GM18502 (cell line): ENCODE data around the gene MYO1D.

Experiments
- ATAC-seq: cut with Tn5 transposase; IDR thresholded peaks from one replicate; pipeline ENCODE4 v1.9.1; 2021; ENCODE audit warnings: mild to moderate bottlenecking; ENCODE audit not compliant: unreplicated experiment, poor library complexity

MYO1D gene

DNA sequence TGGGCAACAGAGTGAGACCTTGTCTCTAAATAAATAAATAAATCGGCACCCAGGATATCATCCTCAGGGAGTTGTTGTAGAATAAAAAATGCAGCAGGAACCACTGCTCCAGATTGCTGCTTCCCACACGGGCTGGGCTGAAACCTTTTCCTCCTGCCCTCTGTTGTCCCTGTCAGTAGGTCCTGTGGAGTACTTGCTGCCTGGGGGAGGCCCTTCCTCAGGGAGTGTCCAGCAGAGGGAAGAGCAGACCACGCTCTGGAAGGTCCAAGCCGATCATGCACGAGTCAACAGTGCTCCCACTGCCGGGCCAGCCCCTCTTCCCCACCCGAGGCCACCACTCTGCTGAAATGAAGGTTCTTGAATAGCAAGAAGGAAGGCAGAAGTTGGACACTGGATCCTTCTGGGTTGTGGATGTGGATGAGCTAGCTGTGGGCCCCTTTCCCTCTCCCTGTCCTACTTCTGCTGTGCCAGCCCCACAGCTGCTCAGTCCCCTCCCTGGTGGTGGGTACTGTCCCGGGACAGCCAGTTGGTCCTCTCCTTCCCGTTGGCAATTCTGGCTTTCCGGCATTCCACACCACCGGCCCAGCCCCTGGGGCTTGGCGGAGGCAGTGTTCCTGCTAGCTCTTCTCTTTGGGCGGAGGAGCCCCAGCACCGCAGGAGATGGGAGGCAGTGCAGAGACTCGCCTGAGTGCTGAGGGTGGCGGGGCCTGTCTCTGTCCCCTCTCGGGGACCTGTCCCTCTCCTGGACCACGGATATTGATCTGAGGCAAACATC is 379.3 kb downstream of the MYO1D start:
- ATAC-seq = no peak

DNA sequence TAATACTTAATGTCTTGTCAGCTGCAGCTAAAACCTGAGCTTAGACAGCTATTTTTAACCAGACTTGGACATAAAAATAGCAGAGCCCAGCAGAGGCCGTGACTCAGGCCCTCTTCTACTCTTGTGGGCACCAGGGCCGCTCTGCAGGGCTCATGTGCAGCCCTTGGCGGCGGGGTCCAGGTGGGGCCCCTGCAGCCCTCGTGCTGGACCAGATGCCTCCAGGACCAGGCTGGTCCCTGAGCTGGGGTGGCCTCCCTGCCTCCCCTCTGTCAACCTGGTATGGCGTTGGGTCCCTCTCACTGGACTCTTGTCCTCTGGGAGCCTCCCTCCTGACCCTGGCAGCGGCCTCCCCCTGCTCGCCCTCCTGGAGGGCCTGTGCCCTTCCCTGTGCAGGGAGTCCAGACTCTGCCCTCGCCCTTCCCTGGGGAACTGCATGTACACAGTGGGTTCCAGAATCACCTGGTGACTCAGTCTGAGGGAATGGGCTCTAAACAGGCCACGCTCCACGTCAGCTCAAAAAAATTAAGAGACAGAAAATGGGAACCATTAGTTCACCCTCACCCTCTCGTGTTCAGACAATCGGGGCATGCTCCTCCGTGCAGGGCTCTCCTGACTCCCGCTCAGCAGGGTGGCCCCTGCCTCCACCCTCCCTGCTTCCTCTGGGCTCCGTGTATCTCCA is 380.4 kb downstream of the MYO1D start:
- no peak for ATAC-seq

DNA sequence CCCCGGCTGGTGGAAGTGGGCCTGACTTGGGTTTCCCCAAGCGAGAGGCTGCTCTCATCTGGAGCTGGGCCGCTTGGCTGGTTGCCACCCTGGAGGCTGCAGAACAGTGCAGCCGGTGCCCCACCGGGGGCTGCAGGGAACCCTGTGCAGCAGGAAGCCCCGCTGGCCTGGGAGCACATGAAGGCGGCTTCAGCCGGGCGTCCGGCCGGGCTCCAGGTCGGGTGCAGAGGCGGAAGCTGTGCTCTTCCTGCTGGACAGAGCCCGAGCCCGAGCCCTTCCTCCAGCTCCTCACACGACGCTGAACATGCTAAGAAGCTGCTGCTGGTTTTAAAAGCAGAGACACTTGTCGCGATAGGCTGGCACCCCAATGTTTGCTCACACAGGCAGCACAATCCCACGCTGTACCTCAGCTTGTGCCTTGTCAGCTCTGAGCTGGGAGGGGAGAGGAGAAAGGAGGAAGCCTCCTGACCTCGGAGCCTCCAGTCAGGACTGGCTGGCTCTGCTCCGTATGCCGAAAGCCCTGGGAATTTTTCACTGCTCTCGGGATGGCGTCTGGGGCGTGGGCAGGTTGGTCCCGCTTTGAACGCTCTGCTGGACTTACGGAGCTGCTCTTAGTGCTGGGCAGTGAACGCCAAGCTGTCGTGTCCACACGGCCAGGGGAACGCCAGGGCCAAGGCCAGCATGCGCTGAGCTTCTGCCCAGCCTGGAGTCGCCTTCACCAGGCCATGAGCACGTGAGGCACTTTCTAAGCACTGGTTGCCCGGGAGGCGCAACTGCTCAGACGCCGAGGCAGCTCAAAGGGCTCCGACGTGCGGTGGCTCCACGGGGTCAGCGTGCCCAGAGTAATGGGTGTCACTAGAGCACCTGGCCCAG is 381.3 kb downstream of the MYO1D start:
- no peak for ATAC-seq

DNA sequence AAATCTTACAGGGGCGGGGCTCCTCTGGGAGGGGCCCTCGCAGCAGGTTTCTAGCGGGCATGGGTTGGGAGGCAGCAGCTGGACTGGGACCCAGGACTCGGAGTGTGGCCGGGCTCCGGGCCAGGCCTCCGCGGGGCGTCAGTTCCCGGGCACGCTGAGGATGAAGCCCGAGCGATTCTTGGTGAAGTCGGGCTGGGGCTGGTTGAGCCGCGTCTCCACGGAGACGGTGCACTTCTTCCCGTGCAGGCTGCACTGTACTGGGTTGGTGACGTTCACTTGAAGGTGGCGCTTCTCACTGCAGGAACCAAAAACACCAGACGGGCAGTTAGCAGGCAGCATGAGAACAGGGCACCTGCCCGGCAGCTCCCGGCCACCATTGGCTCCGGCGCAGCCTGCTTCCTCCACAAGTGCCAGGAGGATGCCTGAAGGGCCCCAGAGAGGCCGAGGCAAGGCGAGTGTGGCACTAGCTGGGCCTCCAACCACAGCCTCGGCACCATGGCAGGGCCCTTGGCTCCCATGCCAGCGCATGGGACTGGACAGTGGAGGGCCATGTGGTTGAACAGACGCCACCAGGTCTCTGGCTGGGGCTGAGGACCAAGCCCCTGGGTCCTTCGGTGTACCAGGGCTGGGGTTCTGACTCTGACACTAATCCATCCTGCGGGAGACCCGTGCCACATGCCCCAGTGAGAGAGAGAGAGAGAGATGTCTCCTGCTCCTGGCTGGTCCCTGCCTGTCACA is 382.1 kb downstream of the MYO1D start:
- no peak for ATAC-seq

DNA sequence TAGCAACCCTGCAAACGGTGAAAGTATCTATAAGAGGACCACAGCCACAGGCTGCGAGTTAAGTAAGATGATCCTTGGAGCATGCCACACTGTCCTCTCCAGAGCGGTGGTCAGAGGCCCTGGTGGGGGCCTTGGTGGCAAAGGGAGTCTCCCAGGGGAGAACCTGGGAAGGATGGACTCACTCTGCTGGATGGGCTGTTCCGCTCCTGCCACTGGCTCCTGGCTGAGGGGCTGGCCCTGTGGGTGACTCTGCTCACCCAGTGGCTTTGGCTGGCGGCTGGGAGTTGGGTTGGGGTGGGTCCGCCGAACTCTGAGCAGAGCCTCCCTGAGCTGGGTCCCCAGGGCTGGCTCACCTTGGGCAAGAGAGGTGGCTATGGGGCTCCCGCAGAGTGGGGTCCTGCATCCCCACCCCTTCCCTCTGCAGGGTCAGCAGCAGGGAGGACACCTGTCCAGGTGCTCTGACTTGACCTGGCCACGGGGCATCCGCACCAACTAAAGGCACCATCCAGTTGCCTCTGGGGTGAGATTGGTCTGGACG is 382.9 kb downstream of the MYO1D start:
- ATAC-seq = no peak

DNA sequence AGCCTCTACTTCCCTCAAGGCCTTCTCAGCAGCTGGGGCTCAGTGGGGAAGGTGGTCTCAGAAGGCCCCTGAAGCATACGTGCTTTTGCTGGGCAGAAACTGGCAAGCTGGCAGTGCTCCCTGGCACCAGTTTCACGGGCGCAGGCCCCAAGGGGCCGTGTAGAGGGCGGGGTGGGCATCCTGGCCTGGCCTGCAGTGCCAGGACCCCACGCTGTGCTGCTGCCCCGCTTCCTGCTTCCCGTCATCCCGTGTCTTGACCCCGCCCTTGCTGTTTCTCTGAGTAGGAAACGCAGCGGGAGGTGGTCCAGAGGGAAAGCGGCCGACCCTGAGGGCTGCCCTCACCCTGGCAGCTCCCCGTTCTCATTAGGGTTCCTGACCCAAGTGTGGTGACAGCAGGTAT is 383.4 kb downstream of the MYO1D start:
- no peak for ATAC-seq

DNA sequence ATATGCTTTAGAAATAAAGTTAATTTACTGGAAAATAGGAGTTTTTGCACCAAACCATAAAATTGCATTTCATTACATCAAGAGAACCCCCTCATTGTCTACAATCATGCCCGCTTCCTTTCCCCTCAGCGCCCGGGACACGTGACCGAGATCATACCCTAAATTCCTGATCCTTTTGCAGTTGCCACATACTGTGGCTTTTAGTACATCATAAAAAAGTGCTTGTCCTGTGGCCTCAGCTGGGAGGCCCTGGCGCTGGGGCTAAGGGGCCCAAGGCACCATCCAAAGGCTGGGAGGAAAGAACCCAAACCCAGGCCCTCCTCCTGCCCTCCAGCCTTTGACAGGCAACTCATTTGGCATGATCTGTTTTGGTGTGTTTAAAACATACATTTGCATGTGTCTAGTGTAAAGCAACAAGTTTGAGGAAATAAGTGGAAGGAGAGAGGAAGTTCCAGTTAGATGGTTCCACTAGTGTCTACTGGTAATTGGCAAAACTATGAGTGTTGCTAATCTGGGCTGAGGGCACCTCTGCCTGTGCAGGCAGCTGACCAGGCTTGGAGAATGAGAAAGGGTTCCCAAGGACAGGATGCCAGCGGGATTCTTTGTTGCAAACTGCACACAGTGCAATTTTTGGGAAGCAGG is 384.2 kb downstream of the MYO1D start:
- no peak for ATAC-seq

DNA sequence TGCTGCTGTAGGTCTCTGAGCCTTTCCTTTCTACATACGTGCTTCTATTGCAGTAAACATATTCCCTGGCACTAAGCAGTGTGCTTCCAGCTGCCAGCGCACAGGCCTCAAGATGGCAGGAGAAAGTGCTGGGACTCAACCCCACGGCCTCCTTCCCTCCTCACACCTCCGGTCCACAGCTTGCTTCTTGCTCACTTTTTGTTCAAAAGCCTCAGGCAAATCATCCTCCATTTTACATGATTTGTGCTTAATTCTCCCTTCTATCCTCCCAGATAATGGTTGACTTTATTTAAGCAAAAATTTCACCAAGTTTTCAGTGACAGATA is 384.7 kb downstream of the MYO1D start:
- ATAC-seq = no peak

DNA sequence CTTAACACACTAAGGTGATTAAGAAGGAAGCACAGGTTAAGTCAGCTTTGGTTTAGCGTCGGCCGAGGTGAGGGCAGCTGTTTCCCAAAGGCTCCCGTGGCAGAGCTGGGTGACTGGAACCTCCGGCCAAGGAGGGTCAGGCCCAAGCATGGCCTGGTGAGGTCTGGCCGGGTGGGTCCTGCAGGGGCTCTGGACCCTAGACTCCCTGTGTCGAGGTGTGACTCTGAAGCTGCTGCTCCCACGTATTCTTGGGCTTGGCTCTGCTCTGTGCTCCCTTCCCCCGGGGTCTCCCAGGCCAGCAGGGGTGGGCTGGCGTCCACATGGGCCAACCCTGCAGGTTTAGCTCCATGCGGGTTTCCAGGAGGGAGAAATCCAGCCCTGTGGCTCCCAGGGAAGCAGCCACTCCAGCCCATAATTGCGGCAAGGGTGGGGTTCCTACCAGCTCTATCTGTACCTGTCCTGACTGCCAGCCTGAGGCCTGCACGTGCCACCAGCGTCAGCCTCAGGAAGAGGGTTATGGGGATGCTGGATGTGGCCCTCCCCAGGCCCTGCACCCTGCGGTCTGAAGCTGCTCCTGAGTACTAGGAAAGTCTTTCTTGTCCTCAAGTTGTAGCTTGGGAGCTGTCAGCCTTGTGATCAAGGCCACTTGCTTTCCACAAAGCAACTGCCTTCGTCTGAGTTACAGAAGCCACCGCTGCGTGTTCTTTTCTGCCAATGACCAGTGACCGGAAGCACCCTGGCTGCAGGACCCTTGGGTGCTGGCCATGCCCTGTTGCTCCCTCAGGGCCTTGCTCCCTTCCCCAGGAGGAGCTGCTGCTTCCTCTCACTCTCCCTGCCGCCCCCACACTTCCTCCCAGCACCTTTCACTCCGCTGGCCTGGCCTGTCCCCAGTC is 385.3 kb downstream of the MYO1D start:
- ATAC-seq = no peak

DNA sequence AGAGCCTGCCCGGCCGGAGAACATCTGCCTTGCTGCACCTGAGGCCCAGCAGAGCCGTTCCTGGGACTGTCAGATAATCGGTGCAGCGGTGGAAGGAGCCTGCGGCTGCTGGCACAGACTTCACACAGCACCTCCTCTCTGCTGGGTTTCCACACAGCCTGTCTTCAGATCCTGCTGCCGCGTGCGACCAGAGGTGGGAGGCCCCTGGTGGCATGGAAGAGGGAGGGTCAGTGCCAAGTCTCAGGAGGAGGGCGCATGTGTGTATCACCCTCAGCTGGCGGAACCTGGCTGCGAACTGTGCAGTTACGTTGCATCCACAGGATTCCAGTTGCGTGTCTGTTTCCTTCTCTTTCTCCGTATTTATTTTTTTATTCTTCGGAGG is 386.8 kb downstream of the MYO1D start:
- no peak for ATAC-seq

DNA sequence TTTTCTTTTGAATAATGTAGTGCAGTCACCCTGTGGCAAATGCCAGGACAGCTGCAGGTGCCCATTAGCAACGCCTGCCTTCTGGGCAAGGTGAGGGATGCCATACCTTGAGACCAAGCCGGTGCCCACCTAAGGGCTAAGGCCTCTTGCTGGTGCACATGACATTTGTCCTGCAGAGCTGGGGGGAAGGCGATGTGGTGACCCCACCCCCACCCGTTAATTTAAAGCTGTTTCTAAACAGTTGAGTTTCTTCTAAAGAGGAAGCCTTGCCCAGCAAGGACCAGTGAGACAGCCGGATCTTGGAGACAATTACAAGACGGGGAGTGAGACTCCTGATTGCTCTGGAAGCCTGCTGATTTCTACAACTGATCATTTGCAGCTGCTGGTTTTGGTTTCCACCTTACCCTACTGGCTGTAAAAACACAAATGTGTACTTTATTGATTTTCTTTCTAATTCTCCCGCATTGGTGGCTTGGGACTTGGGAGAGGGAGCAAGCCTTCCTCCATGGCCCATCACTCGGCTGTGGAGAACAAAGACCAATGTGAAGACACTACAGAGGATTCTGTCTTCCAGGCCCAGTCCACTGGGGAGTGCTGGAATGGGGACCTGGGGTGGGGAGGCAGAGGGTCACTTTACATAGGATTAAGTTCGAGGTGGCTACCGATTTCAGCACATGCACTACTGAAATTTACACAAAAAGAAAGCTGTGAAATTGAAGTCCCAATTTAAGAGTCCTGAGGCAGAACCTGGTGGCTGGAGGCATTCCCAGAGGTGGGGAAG is 387.4 kb downstream of the MYO1D start:
- ATAC-seq = no peak

DNA sequence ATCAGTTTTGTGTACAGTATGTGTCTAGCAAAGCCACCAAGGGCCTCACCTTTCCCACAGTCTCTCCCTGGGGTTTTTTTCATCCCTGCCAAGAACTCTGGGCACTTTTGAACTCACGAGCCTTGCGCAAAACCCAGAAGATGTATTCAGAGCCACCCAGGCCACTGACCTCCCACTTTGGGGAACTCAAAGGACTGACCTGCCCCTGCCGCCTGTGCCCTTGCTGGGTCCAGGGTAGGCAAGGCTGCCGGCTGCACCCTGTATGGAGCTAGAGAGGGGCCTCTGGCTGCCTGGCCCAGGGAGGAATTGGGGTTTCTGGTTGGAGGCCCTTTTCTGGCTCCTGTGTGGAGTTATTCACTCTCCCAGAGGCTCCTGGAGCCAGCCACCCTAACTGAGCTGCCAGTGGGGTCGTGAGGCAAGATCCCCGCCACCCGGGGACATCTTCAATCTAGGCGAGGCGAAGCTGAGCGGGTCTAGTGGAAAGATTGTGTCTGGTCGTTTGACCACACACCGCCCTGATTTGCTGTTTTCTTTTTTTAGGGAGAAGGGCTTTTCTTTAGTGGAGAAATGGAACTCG is 388.2 kb downstream of the MYO1D start:
- ATAC-seq = no peak

DNA sequence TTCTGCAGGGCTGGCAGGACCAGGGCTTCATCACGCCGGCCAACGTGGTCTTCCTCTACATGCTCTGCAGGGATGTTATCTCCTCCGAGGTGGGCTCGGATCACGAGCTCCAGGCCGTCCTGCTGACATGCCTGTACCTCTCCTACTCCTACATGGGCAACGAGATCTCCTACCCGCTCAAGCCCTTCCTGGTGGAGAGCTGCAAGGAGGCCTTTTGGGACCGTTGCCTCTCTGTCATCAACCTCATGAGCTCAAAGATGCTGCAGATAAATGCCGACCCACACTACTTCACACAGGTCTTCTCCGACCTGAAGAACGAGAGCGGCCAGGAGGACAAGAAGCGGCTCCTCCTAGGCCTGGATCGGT is 388.8 kb downstream of the MYO1D start:
- ATAC-seq = no peak

DNA sequence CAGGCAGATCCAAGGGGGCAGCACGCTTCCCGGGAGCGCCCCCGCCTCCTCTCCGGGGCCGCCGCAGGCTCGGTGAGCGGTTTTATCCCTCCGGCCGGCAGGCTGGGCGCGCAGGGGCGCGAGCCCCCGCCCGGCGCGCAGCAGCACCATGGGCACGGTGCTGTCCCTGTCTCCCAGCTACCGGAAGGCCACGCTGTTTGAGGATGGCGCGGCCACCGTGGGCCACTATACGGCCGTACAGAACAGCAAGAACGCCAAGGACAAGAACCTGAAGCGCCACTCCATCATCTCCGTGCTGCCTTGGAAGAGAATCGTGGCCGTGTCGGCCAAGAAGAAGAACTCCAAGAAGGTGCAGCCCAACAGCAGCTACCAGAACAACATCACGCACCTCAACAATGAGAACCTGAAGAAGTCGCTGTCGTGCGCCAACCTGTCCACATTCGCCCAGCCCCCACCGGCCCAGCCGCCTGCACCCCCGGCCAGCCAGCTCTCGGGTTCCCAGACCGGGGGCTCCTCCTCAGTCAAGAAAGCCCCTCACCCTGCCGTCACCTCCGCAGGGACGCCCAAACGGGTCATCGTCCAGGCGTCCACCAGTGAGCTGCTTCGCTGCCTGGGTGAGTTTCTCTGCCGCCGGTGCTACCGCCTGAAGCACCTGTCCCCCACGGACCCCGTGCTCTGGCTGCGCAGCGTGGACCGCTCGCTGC is 389.3 kb downstream of the MYO1D start:
- no peak for ATAC-seq

DNA sequence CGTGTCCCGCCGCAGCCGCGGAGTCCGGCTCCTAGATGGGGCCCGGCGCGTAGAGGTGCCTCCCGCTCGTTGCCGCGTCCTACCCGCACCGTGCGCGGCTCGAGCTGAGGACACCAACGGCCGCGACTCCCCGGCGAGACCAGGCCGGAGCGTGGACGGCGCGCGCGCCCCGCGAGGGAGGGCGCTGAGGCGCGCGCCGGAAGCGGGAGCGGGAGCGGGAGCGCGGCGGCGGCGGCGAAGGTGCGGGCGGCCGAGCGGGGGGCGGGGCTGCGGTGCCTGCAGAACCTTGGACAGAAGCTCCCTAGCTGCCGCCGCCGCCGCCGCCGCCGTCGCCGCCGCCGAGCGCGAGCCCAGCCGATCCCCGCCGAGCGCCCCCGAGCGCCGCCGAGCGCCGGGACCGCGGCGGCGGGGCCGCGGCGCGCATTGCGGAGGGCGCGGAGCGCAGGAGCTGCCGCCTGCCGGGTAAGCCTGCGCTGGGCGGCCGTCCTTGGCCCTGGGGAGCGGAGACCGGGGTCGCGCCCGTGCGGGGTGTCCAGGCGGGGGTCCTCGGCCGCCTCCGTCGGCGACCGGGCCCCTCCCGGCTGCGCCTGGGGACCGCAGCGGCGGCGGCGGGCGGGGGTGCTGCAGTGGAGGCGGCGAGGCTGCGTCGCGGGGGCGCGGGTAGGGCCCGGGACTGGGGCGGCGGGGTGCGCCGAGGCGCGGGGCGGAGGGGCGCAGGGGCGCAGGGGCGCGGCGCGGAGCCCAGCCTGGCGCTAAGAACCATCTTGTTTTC is 390.0 kb downstream of the MYO1D start, which contains the start of gene CDK5R1:
CDK5R1 (plus strand) TSS at position 293 of the 772 bp plus-strand sequence. CDS start 628 bp downstream, outside the sequence.
- ATAC-seq = peak; percentile 52

DNA sequence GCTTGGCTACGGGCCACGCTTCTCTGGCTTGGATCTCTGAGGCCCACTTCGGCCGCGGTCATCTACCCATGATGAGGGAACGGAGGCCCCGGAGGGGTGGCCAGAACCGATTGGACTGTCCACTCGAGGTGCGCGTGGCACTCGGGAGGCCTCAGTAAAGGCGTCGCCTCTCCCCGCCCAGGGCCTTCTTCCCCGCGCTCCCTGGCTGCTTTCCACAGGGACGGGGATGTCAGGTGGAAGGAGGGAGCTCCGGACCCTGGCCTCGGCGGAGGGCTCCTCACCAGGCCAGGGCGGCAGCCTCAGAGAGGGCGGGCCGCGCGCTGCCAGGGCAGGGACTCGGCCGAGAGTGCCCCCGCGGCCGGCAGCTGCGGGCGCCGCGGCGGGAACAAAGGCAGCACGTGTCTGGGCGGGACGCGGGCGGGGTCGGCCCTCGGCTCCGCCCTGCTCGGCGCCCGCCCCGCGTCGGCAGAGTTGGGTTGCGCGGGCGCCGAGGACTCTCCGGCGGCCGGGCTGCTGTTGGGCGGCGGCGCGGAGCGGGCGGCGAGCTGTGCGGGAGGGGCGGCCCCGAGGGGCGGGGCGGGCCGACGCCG is 390.7 kb downstream of the MYO1D start:
- ATAC-seq = peak; percentile 59
